ENCODE measurements around the gene FAM131B. TPM values are rescaled to one million over a fixed set of nuclear protein-coding genes. Genes with fewer than 3 reads are reported as not detected.

FAM131B gene
- total RNA-seq, 4 donors from 2014 or later, result 1.2 to 10.6 (median 6.5) TPM

- Histone ChIP-seq H3K9me3 (no peaks in the 10 kb centered on the region), H3K36me3 (no peaks in the 10 kb centered on the region), H3K27ac (no peak overlapping the region), H3K4me3 (no peak overlapping the region), H3K27me3 (no peaks in the 10 kb centered on the region), H3K4me1 (no peaks in the 10 kb centered on the region)
- intact Hi-C loops (cut with DNase I; ENCODE audit: low total_unique reads), result no loop called here
- TF ChIP-seq POLR2A (IDR thresholded peaks at IDR 0.05), result no peak
- TF ChIP-seq, protein P1, sequence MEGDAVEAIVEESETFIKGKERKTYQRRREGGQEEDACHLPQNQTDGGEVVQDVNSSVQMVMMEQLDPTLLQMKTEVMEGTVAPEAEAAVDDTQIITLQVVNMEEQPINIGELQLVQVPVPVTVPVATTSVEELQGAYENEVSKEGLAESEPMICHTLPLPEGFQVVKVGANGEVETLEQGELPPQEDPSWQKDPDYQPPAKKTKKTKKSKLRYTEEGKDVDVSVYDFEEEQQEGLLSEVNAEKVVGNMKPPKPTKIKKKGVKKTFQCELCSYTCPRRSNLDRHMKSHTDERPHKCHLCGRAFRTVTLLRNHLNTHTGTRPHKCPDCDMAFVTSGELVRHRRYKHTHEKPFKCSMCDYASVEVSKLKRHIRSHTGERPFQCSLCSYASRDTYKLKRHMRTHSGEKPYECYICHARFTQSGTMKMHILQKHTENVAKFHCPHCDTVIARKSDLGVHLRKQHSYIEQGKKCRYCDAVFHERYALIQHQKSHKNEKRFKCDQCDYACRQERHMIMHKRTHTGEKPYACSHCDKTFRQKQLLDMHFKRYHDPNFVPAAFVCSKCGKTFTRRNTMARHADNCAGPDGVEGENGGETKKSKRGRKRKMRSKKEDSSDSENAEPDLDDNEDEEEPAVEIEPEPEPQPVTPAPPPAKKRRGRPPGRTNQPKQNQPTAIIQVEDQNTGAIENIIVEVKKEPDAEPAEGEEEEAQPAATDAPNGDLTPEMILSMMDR (IDR thresholded peaks at IDR 0.05), result no peak
- DNase-seq, result no peak
Observed at GRCh38 chr7:143369678-143370651, 7.5 kb upstream of the FAM131B start.

DNA sequence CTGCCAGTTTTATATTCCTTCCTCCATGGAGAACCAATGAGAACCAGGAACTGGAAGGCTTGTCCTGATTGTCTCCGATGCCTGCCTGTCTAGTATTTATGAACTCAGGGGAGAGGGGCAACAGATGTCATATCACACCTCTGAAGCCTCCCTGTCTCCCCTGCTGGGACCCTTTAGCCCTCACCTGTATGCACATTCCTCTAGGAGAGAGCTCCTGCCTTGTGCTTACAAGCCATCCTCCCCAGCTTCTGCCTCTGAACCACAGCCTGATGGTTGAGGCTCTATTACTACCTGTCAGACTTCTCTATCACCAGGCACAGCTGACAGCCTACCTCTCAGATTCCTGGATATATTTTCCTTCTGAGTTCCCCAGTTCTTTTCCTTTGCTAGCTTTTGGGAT is 5.9 kb upstream of the FAM131B start:
- TF ChIP-seq, protein P1 (IDR thresholded peaks at IDR 0.05), result no peak
- no peak for TF ChIP-seq POLR2A (IDR thresholded peaks at IDR 0.05)
- intact Hi-C loops (cut with DNase I; ENCODE audit: low total_unique reads), result no loop called here
- H3K9me3 ChIP-seq, result no peaks in the 10 kb centered on the region
- H3K36me3 ChIP-seq, result no peaks in the 10 kb centered on the region
- H3K27me3 ChIP-seq, result no peaks in the 10 kb centered on the region
- H3K4me3 ChIP-seq, result no peak overlapping the region
- DNase-seq, result no peak
- no peak overlapping the region for H3K27ac ChIP-seq
- no peaks in the 10 kb centered on the region for H3K4me1 ChIP-seq

DNA sequence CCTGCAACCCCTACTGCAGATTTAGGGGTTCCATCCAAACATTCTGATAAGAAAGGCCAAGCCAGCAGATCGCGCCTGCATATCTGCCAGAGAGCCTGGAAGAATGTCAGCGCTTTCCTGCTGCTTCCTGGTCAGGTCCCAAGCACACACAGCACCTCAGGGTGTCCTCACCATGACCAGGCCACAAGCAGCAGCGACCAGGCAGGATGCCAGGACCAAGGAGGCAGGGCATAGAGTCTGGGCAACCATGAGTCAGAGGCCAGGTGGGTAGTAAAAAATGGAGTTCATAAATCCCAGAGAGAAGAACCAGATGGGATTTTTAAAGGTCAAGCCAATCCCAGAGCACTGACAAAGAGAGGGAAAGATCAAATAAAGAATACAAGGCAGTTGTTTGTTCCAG is 5.5 kb upstream of the FAM131B start:
- intact Hi-C loops (cut with DNase I; ENCODE audit: low total_unique reads), result no loop called here
- no peaks in the 10 kb centered on the region for H3K36me3 ChIP-seq
- no peak for TF ChIP-seq POLR2A (IDR thresholded peaks at IDR 0.05)
- TF ChIP-seq, protein P1 (IDR thresholded peaks at IDR 0.05), result no peak
- H3K27ac ChIP-seq, result no peak overlapping the region
- no peak for DNase-seq
- no peak overlapping the region for H3K4me3 ChIP-seq
- H3K27me3 ChIP-seq, result no peaks in the 10 kb centered on the region
- no peaks in the 10 kb centered on the region for H3K9me3 ChIP-seq
- no peaks in the 10 kb centered on the region for H3K4me1 ChIP-seq

DNA sequence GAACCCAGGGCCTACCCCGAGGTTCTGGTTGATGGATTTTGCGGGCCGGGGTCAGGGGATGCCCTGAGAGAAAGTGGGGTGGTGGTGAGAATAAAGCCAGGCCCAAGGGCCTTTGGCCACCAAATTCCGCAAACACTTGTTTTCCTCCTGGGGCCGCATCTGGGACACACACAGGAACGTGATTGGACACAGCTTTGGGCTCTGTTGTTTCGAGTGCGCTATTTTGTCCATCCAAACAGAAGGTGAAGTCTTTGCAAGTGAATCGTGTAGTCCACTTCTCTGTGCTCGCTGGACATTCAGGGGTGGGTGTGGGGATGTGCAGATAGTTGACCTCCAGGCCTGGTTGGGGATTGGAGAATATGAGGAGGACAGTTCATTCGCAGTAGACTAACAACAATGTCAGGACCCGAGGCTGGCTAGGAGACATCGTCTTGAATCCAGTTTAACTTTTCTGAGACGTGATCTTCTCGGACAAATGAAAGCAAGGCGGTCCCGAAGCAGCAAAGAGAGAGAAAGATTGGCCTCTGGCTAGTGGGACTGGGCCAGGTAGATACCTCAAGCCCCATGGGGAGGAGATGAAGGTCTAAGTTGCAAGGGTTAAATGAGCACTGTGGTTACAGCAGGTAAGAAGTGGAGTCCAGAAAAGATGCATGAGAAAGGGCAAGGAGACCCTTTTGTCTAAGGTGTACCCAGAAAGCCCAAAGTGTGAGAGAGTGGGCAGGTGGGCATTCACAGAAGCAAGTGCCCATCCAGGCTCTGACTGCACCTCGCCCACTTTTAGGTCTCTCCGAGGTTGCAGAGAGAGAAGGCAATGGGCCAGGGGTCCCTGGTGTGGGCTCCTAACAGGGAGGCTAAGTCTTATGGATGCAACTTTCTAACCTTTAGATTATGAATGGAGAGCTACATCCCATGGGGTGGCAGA is 764 bp upstream of the FAM131B start:
- Histone ChIP-seq H3K9me3 (no peaks in the 10 kb centered on the region), H3K36me3 (no peaks in the 10 kb centered on the region), H3K27me3 (no peaks in the 10 kb centered on the region), H3K4me3 (peak overlapping the region; percentile 8 to 54), H3K4me1 (no peaks in the 10 kb centered on the region), H3K27ac (peak overlapping the region in 1 of 2 donors; percentile 32)
- intact Hi-C loops (cut with DNase I; ENCODE audit: low total_unique reads), result no loop called here
- TF ChIP-seq POLR2A (IDR thresholded peaks at IDR 0.05), result no peak
- TF ChIP-seq, protein P1 (IDR thresholded peaks at IDR 0.05), result no peak
- DNase-seq, result no peak

Data from uterus (tissue), 4 donors.